ENCODE measurements around the gene NCAPG2. TPM values are rescaled to one million over a fixed set of nuclear protein-coding genes. Genes with fewer than 3 reads are reported as not detected.

NCAPG2 gene
- total and polyA plus RNA-seq, 2 experiments from 2014 or later, result 38.7 to 91.2 TPM

GRCh38 chr7:158655507-158655906 is 49.1 kb downstream of the NCAPG2 start (continued):
- TF ChIP-seq ZNF462 (CRISPR knock-in tag; IDR thresholded peaks at IDR 0.05), result no peak
- TF ChIP-seq EZH2 (IDR thresholded peaks at IDR 0.05; ENCODE audit: low read depth, unreplicated experiment), result no peak
- no peak for TF ChIP-seq STAT1 (IDR thresholded peaks at IDR 0.05; ENCODE audit: unreplicated experiment)
- TF ChIP-seq, protein P1, sequence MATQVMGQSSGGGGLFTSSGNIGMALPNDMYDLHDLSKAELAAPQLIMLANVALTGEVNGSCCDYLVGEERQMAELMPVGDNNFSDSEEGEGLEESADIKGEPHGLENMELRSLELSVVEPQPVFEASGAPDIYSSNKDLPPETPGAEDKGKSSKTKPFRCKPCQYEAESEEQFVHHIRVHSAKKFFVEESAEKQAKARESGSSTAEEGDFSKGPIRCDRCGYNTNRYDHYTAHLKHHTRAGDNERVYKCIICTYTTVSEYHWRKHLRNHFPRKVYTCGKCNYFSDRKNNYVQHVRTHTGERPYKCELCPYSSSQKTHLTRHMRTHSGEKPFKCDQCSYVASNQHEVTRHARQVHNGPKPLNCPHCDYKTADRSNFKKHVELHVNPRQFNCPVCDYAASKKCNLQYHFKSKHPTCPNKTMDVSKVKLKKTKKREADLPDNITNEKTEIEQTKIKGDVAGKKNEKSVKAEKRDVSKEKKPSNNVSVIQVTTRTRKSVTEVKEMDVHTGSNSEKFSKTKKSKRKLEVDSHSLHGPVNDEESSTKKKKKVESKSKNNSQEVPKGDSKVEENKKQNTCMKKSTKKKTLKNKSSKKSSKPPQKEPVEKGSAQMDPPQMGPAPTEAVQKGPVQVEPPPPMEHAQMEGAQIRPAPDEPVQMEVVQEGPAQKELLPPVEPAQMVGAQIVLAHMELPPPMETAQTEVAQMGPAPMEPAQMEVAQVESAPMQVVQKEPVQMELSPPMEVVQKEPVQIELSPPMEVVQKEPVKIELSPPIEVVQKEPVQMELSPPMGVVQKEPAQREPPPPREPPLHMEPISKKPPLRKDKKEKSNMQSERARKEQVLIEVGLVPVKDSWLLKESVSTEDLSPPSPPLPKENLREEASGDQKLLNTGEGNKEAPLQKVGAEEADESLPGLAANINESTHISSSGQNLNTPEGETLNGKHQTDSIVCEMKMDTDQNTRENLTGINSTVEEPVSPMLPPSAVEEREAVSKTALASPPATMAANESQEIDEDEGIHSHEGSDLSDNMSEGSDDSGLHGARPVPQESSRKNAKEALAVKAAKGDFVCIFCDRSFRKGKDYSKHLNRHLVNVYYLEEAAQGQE (IDR thresholded peaks at IDR 0.05; ENCODE audit: unreplicated experiment), result no peak
- TF ChIP-seq POLR2AphosphoS5 (IDR thresholded peaks at IDR 0.05; ENCODE audit: low read depth), result no peak

DNA sequence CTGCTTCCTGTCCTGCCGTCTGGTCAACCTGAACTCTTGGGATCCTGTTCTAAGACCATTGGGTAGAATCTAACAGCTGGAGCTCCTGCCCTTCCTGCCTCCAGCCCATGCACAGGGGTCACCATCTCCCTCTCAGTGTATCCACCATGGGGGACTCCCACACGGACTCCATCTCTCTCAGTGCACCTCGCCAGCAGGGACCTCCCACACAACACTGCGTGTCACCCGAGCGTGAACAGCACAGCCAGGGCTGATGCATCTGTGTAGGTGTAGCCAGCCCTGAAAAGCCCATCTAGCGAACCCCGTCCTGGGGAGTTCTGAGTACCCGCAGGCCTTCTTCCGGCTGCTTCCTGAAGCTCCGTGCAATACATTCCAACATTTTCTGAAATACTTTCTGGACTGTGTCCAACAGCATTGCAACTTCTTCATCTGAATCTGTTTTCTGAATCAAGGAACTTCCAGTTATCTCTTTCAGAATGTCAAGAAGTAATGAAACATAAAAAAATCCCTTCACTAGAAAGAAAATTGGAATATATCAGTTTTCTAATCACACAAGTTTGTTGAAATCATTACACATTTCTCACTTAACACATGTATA is 52.5 kb downstream of the NCAPG2 start:
- peaks cover 85% of the 10 kb centered on the region for H3K36me3 Mint-ChIP-seq (ENCODE audit: low read depth)
- TF ChIP-seq STAT1 (IDR thresholded peaks at IDR 0.05; ENCODE audit: unreplicated experiment), result no peak
- TF ChIP-seq ZNF114 (CRISPR knock-in tag; IDR thresholded peaks at IDR 0.05), result no peak
- TF ChIP-seq EZH2 (IDR thresholded peaks at IDR 0.05; ENCODE audit: low read depth, unreplicated experiment), result no peak
- no peak for TF ChIP-seq CREB1 (CRISPR knock-in tag; IDR thresholded peaks at IDR 0.05; ENCODE audit: low read depth)
- no peak for TF ChIP-seq POLR2AphosphoS5 (IDR thresholded peaks at IDR 0.05; ENCODE audit: low read depth)
- TF ChIP-seq, protein P2, sequence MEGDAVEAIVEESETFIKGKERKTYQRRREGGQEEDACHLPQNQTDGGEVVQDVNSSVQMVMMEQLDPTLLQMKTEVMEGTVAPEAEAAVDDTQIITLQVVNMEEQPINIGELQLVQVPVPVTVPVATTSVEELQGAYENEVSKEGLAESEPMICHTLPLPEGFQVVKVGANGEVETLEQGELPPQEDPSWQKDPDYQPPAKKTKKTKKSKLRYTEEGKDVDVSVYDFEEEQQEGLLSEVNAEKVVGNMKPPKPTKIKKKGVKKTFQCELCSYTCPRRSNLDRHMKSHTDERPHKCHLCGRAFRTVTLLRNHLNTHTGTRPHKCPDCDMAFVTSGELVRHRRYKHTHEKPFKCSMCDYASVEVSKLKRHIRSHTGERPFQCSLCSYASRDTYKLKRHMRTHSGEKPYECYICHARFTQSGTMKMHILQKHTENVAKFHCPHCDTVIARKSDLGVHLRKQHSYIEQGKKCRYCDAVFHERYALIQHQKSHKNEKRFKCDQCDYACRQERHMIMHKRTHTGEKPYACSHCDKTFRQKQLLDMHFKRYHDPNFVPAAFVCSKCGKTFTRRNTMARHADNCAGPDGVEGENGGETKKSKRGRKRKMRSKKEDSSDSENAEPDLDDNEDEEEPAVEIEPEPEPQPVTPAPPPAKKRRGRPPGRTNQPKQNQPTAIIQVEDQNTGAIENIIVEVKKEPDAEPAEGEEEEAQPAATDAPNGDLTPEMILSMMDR (conservative IDR thresholded peaks at IDR 0.05; ENCODE audit: low read depth in 2 of 2), result no peak
- no peak for TF ChIP-seq ZNF331 (CRISPR knock-in tag; IDR thresholded peaks at IDR 0.05; ENCODE audit: low read depth)
- no peak for TF ChIP-seq EZH2phosphoT487 (IDR thresholded peaks at IDR 0.05; ENCODE audit: unreplicated experiment)
- TF ChIP-seq JUNB (IDR thresholded peaks at IDR 0.05; ENCODE audit: unreplicated experiment), result no peak
- TF ChIP-seq, protein P3, sequence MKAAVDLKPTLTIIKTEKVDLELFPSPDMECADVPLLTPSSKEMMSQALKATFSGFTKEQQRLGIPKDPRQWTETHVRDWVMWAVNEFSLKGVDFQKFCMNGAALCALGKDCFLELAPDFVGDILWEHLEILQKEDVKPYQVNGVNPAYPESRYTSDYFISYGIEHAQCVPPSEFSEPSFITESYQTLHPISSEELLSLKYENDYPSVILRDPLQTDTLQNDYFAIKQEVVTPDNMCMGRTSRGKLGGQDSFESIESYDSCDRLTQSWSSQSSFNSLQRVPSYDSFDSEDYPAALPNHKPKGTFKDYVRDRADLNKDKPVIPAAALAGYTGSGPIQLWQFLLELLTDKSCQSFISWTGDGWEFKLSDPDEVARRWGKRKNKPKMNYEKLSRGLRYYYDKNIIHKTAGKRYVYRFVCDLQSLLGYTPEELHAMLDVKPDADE (IDR thresholded peaks at IDR 0.05), result no peak
- no peak for TF ChIP-seq NANOG (IDR thresholded peaks at IDR 0.05; ENCODE audit: borderline replicate concordance)

More for the DNA sequence above, 52.5 kb downstream of the NCAPG2 start:
- no peaks in the 10 kb centered on the region for H3K27me3 Mint-ChIP-seq (ENCODE audit: insufficient read depth, low read depth, poor library complexity)
- Histone ChIP-seq H3K27me3 (ENCODE audit: insufficient read depth) (no peaks in the 10 kb centered on the region), H3K27ac (ENCODE audit: low read depth) (no peak overlapping the region), H3F3A (replicated peaks; ENCODE audit: low read depth) (no peaks in the 10 kb centered on the region), H3K36me3 (ENCODE audit: insufficient read depth) (peaks cover 74% of the 10 kb centered on the region), H4K20me1 (replicated peaks; ENCODE audit: insufficient read depth) (peaks cover 5% of the 10 kb centered on the region; the same call in 1 of the 2 replicates), H3K4me3 (no peak overlapping the region), H3K79me2 (replicated peaks; ENCODE audit: insufficient read depth) (peaks cover 27% of the 10 kb centered on the region), H3K4me2 (no peak overlapping the region), H3K9me2 (ENCODE audit: insufficient read depth) (no peaks in the 10 kb centered on the region), H2AFZ (no peak overlapping the region), H3K4me1 (ENCODE audit: insufficient read depth) (no peaks in the 10 kb centered on the region)
- H3K9me3 Mint-ChIP-seq, result no peaks in the 10 kb centered on the region
- H3K4me3 Mint-ChIP-seq, result no peak overlapping the region
- DNase-seq (ENCODE audit: low spot score) (no peak), ATAC-seq (no peak)
- H3K27ac Mint-ChIP-seq, result no peak overlapping the region
- no peaks in the 10 kb centered on the region for H3K4me1 Mint-ChIP-seq

Data from GM23338 (cell line).